Measurements from ENCODE around the gene SIK3.

Gene SIK3

DNA sequence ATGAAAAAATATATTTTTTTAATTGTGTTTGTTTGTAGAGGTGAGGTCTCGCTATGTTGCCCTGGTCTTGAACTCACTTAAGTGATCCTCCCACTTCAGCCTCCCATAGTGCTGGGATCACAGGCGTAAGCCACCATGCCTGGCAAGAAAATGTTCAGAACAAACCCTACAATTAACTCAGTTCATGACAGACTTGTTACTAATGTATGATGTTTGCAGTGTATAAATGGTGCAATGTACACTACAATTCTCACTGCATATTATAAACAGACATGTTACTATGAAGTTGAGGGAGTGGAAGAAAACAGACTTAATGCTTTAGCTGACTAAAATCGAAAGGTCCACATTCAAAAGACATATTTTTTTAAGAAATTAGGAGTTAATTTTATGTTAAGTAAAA, 59.0 kb downstream of the SIK3 start:
- TF ChIP-seq SIN3A (IDR thresholded peaks at IDR 0.05; ENCODE audit: borderline replicate concordance, insufficient read depth, low read length) (no peak), FOXP2 (optimal IDR thresholded peaks at IDR 0.05; ENCODE audit: borderline replicate concordance, extremely low read depth, extremely low read length, insufficient read depth) (no peak), TAF1 (IDR thresholded peaks at IDR 0.05; ENCODE audit: borderline replicate concordance, insufficient read depth, low read length) (no peak), POLR2AphosphoS5 (IDR thresholded peaks at IDR 0.05; ENCODE audit: low read depth, low read length) (no peak)
- TF ChIP-seq, protein P1, sequence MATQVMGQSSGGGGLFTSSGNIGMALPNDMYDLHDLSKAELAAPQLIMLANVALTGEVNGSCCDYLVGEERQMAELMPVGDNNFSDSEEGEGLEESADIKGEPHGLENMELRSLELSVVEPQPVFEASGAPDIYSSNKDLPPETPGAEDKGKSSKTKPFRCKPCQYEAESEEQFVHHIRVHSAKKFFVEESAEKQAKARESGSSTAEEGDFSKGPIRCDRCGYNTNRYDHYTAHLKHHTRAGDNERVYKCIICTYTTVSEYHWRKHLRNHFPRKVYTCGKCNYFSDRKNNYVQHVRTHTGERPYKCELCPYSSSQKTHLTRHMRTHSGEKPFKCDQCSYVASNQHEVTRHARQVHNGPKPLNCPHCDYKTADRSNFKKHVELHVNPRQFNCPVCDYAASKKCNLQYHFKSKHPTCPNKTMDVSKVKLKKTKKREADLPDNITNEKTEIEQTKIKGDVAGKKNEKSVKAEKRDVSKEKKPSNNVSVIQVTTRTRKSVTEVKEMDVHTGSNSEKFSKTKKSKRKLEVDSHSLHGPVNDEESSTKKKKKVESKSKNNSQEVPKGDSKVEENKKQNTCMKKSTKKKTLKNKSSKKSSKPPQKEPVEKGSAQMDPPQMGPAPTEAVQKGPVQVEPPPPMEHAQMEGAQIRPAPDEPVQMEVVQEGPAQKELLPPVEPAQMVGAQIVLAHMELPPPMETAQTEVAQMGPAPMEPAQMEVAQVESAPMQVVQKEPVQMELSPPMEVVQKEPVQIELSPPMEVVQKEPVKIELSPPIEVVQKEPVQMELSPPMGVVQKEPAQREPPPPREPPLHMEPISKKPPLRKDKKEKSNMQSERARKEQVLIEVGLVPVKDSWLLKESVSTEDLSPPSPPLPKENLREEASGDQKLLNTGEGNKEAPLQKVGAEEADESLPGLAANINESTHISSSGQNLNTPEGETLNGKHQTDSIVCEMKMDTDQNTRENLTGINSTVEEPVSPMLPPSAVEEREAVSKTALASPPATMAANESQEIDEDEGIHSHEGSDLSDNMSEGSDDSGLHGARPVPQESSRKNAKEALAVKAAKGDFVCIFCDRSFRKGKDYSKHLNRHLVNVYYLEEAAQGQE (IDR thresholded peaks at IDR 0.05; ENCODE audit: insufficient read depth in 1 of 2, low read depth in 2 of 2, low read length in 2 of 2): no peak

GRCh38 chr11:117037975-117038350, 60.3 kb downstream of the SIK3 start:
- no peak for TF ChIP-seq SIN3A (IDR thresholded peaks at IDR 0.05; ENCODE audit: borderline replicate concordance, insufficient read depth, low read length)
- TF ChIP-seq POLR2AphosphoS5 (IDR thresholded peaks at IDR 0.05; ENCODE audit: low read depth, low read length): no peak
- no peak for TF ChIP-seq FOXP2 (optimal IDR thresholded peaks at IDR 0.05; ENCODE audit: borderline replicate concordance, extremely low read depth, extremely low read length, insufficient read depth)
- TF ChIP-seq, protein P1 (IDR thresholded peaks at IDR 0.05; ENCODE audit: insufficient read depth in 1 of 2, low read depth in 2 of 2, low read length in 2 of 2): no peak
- TF ChIP-seq TAF1 (IDR thresholded peaks at IDR 0.05; ENCODE audit: borderline replicate concordance, insufficient read depth, low read length): no peak

- no peak for TF ChIP-seq SIN3A (IDR thresholded peaks at IDR 0.05; ENCODE audit: borderline replicate concordance, insufficient read depth, low read length)
- no peak for TF ChIP-seq TAF1 (IDR thresholded peaks at IDR 0.05; ENCODE audit: borderline replicate concordance, insufficient read depth, low read length)
- no peak for TF ChIP-seq POLR2AphosphoS5 (IDR thresholded peaks at IDR 0.05; ENCODE audit: low read depth, low read length)
- TF ChIP-seq FOXP2 (optimal IDR thresholded peaks at IDR 0.05; ENCODE audit: borderline replicate concordance, extremely low read depth, extremely low read length, insufficient read depth): no peak
- TF ChIP-seq, protein P1 (IDR thresholded peaks at IDR 0.05; ENCODE audit: insufficient read depth in 1 of 2, low read depth in 2 of 2, low read length in 2 of 2): no peak
Observed at GRCh38 chr11:117037279-117037974, 60.8 kb downstream of the SIK3 start.

- TF ChIP-seq FOXP2 (optimal IDR thresholded peaks at IDR 0.05; ENCODE audit: borderline replicate concordance, extremely low read depth, extremely low read length, insufficient read depth) (no peak), SIN3A (IDR thresholded peaks at IDR 0.05; ENCODE audit: borderline replicate concordance, insufficient read depth, low read length) (no peak), POLR2AphosphoS5 (IDR thresholded peaks at IDR 0.05; ENCODE audit: low read depth, low read length) (no peak), TAF1 (IDR thresholded peaks at IDR 0.05; ENCODE audit: borderline replicate concordance, insufficient read depth, low read length) (no peak)
- TF ChIP-seq, protein P1 (IDR thresholded peaks at IDR 0.05; ENCODE audit: insufficient read depth in 1 of 2, low read depth in 2 of 2, low read length in 2 of 2): no peak
Observed at GRCh38 chr11:117034901-117035300, 63.3 kb downstream of the SIK3 start.
